OCI-LY3 (cell line): ENCODE data around the gene IFI27.
"Not testable (repeated sequence)": the region's sequence is repeated elsewhere in the genome, so short reads cannot be mapped to it uniquely, and the experiment has no call there.

Source experiments
- H2AFZ ChIP-seq: fragments of 200-600, 300-600 bp; shearing (Covaris generic); 2 replicates; pipeline ENCODE4 v1.6.0; 2014; ENCODE audit warnings: antibody characterized with exemption, low read depth, low read length
- H3K27ac ChIP-seq: fragments of 200-600, 300-600 bp; sonication (generic); 2 replicates; pipeline ENCODE4 v1.5.1; 2014; ENCODE audit warnings: mild to moderate bottlenecking, low read length, moderate library complexity, mixed read lengths
- H3K27me3 ChIP-seq: fragments of 200-600, 300-600 bp; sonication (generic); 2 replicates; pipeline ENCODE4 v1.6.1; 2014; ENCODE audit warnings: low read depth, low read length, mixed read lengths
- H3K36me3 ChIP-seq: fragments of 200-600, 300-600 bp; sonication (generic); replicated peaks from 2 replicates; pipeline ENCODE3; 2014; ENCODE audit warnings: low read depth, low read length, mixed read lengths
- H3K4me1 ChIP-seq: fragments of 300-600, 200-600 bp; sonication (generic); 2 replicates; pipeline ENCODE4 v1.6.1; 2014; ENCODE audit warnings: low read length, mixed read lengths
- H3K4me2 ChIP-seq: fragments of 200-600, 300-600 bp; sonication (generic); 2 replicates; pipeline ENCODE4 v1.6.1; 2014; ENCODE audit warnings: low read length, mixed read lengths
- H3K4me3 ChIP-seq: fragments of 300-600, 200-600 bp; sonication (generic); 2 replicates; pipeline ENCODE4 v1.5.1; 2014; ENCODE audit warnings: antibody characterized with exemption, mild to moderate bottlenecking, low read length, moderate library complexity
- H3K79me2 ChIP-seq: fragments of 300-600, 200-600 bp; shearing (Covaris generic); 2 replicates; pipeline ENCODE4 v1.6.1; 2014; ENCODE audit warnings: mild to moderate bottlenecking, low read length, mixed read lengths
- H3K9ac ChIP-seq: fragments of 300-600, 200-600 bp; shearing (Covaris generic); 2 replicates; pipeline ENCODE4 v1.6.0; 2014; ENCODE audit warnings: mild to moderate bottlenecking, low read length, moderate library complexity
- H3K9me3 ChIP-seq: fragments of 200-600, 300-600 bp; shearing (Covaris generic); 2 replicates; pipeline ENCODE4 v1.6.1; 2014; ENCODE audit warnings: low read length, mixed read lengths; ENCODE audit not compliant: insufficient read depth
- H4K20me1 ChIP-seq: fragments of 200-600, 300-600 bp; sonication (generic); 2 replicates; pipeline ENCODE4 v1.6.1; 2016; ENCODE audit warnings: low read length, mixed read lengths; ENCODE audit not compliant: insufficient read depth
- EZH2phosphoT487 ChIP-seq: fragments of 200-600 bp; shearing (Covaris generic); IDR thresholded peaks from 2 replicates; pipeline ENCODE4 v1.6.1; 2018; ENCODE audit warnings: antibody characterized with exemption, mixed run types, low read depth
- TF ChIP-seq, protein P1 (sequence below): fragments of 200-600, 300-600 bp; sonication (generic); IDR thresholded peaks from 2 replicates; pipeline ENCODE4 v1.5.1; 2014; ENCODE audit warnings: antibody characterized with exemption, low read length, low read depth

The IFI27 gene

DNA sequence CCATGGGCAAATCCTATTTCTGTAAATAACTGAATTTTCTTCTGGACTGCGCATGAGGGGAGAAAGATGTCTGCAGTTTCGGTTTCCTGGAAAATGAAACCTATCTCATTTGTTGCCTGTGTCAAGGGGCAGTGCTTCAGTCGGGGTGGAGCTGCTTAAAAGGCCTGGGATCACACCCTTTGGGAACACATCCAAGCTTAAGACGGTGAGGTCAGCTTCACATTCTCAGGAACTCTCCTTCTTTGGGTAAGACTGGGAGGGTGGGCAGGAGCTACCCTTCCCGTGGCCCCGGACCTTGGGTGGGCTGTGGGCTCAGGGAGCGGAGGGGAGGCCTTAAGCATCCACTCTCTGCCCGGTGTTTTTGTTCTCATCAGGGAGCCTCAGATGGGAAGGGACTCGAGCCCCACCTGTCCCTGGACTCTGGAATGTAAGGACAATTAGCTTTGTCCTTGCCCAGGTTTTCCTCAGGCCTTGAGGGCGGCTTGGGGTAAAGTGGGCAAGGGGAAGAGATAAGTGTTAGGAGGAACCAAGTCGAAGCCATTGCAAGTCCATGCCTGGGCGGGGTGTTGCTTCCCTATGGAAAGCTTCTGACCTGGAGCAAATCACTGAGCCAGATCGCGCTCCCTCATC lies at the start of gene IFI27:
Gene IFI27, plus strand, starts transcription at position 185 of the 630 bp plus-strand sequence.
- no peaks in the 10 kb centered on the region for H3K9me3 ChIP-seq
- H3K27me3 ChIP-seq, result 0 out of 2 replicates have a peak, but pooled peaks cover 4% of the 10 kb centered on the region
- no peaks in the 10 kb centered on the region for H4K20me1 ChIP-seq
- H3K4me2 ChIP-seq, result no peak within 1 kb of the TSS
- no peak within 1 kb of the TSS for H3K9ac ChIP-seq
- H3K27ac ChIP-seq, result no peak within 1 kb of the TSS
- no peak within 1 kb of the TSS for H3K4me3 ChIP-seq
- H3K79me2 ChIP-seq, result no peaks in the 10 kb centered on the region
- TF ChIP-seq, protein P1, sequence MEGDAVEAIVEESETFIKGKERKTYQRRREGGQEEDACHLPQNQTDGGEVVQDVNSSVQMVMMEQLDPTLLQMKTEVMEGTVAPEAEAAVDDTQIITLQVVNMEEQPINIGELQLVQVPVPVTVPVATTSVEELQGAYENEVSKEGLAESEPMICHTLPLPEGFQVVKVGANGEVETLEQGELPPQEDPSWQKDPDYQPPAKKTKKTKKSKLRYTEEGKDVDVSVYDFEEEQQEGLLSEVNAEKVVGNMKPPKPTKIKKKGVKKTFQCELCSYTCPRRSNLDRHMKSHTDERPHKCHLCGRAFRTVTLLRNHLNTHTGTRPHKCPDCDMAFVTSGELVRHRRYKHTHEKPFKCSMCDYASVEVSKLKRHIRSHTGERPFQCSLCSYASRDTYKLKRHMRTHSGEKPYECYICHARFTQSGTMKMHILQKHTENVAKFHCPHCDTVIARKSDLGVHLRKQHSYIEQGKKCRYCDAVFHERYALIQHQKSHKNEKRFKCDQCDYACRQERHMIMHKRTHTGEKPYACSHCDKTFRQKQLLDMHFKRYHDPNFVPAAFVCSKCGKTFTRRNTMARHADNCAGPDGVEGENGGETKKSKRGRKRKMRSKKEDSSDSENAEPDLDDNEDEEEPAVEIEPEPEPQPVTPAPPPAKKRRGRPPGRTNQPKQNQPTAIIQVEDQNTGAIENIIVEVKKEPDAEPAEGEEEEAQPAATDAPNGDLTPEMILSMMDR, result no peak
- no peak for TF ChIP-seq EZH2phosphoT487
- no peaks in the 10 kb centered on the region for H3K36me3 ChIP-seq
- H3K4me1 ChIP-seq, result no peaks in the 10 kb centered on the region
- H2AFZ ChIP-seq, result no peak within 1 kb of the TSS

DNA sequence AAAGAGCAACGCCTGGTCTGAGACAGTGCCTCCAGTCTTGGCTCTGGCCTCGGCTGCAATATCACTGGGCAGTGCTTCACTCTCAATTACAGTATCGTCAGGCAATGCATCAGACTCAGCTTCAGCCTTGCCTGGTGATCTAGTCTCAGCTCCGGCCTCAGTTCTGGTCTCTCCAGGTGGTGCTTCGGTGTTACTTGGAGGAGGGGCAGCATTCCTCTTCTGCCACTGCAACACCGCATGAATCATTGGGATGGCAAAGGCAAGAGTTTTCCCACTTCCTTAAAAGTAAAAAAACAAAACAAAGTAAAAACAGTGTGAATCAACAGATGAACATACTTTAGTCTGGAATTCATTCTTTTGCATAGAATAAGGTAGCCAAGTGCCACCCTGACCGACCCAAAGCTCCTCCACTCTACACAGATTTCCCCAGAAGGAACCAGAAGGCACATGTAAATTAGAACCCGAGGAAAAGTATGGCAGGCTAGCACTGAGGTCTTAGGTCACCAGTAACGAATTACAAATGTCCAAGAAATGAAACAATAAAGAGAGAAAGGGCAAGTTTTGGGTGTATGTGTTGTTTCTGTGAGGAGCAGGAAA lies 48.1 kb upstream of the IFI27 start:
- peaks cover 79% of the 10 kb centered on the region for H3K79me2 ChIP-seq
- TF ChIP-seq, protein P1, result no peak
- no peak for TF ChIP-seq EZH2phosphoT487
- H3K27me3 ChIP-seq, result no peaks in the 10 kb centered on the region
- H3K4me1 ChIP-seq, result no peaks in the 10 kb centered on the region
- H3K36me3 ChIP-seq, result peaks cover 57% of the 10 kb centered on the region
- no peak overlapping the region for H3K4me3 ChIP-seq
- no peak overlapping the region for H3K4me2 ChIP-seq
- no peak overlapping the region for H3K27ac ChIP-seq
- H3K9ac ChIP-seq, result no peak overlapping the region
- H4K20me1 ChIP-seq, result peaks cover 67% of the 10 kb centered on the region
- no peaks in the 10 kb centered on the region for H3K9me3 ChIP-seq
- H2AFZ ChIP-seq, result no peak overlapping the region

DNA sequence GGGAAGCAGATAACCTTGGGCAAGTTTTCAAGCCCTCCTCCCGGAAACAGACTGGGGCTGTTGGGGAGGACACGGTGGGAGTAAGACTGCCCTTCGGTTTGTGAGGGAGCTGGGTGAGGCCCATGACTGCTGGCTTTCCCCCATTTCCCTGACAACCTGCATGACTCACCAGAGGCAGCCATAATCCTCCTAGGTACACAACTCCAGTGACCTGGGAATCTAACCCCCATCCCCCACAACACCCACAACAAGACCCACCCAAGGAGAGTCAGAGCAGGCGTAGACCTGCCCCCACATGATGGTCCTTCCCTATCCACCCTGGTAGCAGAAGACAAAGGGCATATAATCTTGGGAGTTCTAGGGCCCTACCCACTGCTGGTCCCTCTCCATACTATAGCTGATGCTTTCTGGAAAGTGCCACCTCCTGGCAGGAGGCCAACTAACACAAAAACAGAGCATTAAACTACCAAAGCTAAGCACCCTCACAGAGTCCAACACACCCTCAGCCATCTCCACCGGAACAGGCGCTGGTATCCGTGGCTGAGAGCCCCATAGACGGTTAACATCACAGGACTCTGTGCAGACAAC lies 44.4 kb upstream of the IFI27 start:
- Histone ChIP-seq H3K79me2 (peaks cover 100% of the 10 kb centered on the region), H3K36me3 (peaks cover 19% of the 10 kb centered on the region), H3K27me3 (no peaks in the 10 kb centered on the region), H4K20me1 (peaks cover 74% of the 10 kb centered on the region), H3K27ac (no peak overlapping the region), H3K4me3 (no peak overlapping the region), H3K9ac (no peak overlapping the region), H2AFZ (no peak overlapping the region), H3K4me2 (no peak overlapping the region), H3K4me1 (no peaks in the 10 kb centered on the region), H3K9me3 (0 out of 2 replicates have a peak, but pooled peaks cover 5% of the 10 kb centered on the region)
- TF ChIP-seq EZH2phosphoT487, result no peak
- TF ChIP-seq, protein P1, result no peak

DNA sequence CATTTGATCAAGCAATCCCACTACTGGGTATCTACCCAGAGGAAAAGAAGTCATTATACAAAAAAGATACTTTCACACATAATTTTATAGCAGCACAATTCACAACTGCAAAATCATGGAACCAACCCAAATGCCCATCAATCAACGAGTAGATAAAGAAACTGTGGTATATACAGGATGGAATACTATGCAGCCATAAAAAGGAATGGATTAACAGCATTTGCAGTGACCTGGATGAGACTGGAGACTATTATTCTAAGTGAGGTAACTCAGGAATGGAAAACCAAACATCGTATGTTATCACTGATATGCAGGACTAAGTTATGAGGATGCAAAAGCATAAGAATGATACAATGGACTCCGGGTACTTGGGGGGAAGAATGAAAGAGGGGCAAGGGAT lies 38.5 kb upstream of the IFI27 start:
- not testable (repeated sequence) for H3K4me2 ChIP-seq, H3K4me1 ChIP-seq, H3K9ac ChIP-seq, H3K27me3 ChIP-seq, H2AFZ ChIP-seq, H3K27ac ChIP-seq, H3K4me3 ChIP-seq
- peaks cover 100% of the 10 kb centered on the region for H3K79me2 ChIP-seq
- peaks cover 38% of the 10 kb centered on the region for H3K36me3 ChIP-seq
- peaks cover 28% of the 10 kb centered on the region for H4K20me1 ChIP-seq
- peaks cover 27% of the 10 kb centered on the region for H3K9me3 ChIP-seq
